ENCODE results near the gene SYNE2.
"Not testable (repeated sequence)": the region's sequence is repeated elsewhere in the genome, so short reads cannot be mapped to it uniquely, and the experiment has no call there.

SYNE2 gene

GRCh38 chr14:64208261-64208660 lies 355.5 kb downstream of the SYNE2 start:
- no peak for DNase-seq (ENCODE audit: low read depth, low spot score)
- no peak overlapping the region for H3K4me3 ChIP-seq (ENCODE audit: low read depth, low read length)
- no peak for TF ChIP-seq CTCF (IDR thresholded peaks at IDR 0.05; ENCODE audit: insufficient read depth, low read length, missing control alignments)
- ChIA-PET CTCF (no interaction called here), POLR2A (no interaction called here)

GRCh38 chr14:64208981-64209380 lies 356.2 kb downstream of the SYNE2 start:
- no peak for TF ChIP-seq CTCF (IDR thresholded peaks at IDR 0.05; ENCODE audit: insufficient read depth, low read length, missing control alignments)
- DNase-seq (ENCODE audit: low read depth, low spot score) = no peak
- ChIA-PET CTCF (interaction anchor here (1.3 kb wide), 1 partner anchor 9 kb away, joined by 3 read pairs; no protein-coding TSS in a partner anchor), POLR2A (no interaction called here)
- H3K4me3 ChIP-seq (ENCODE audit: low read depth, low read length) = no peak overlapping the region

GRCh38 chr14:64209444-64210131 lies 356.8 kb downstream of the SYNE2 start:
- ChIA-PET CTCF (interaction anchor here (1.3 kb wide), 1 partner anchor 8 kb away, joined by 3 read pairs; no protein-coding TSS in a partner anchor), POLR2A (no interaction called here)
- no peak for DNase-seq (ENCODE audit: low read depth, low spot score)
- H3K4me3 ChIP-seq (ENCODE audit: low read depth, low read length) = no peak overlapping the region
- TF ChIP-seq CTCF (IDR thresholded peaks at IDR 0.05; ENCODE audit: insufficient read depth, low read length, missing control alignments) = no peak

DNA sequence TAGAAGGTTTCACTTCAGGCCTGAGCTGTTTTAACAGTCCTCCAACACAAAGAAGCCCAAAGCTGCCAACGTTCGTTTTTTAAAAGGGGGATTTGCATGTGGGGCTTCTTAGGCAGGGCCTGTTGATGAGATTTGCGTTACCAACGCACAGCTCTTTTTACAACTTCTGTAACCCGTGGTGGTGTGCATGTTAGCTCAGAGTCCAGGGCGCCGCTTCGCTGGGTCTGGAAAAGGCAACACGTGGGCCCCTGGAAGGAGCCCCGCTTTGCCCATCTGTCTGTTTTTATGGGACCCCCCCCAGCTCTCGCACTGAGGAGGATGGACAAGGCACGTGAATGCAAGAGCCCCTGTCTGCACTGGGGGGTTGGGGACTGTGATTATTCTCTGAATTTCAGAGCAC lies 357.4 kb downstream of the SYNE2 start:
- POLR2A ChIA-PET = no interaction called here
- no peak for TF ChIP-seq CTCF (IDR thresholded peaks at IDR 0.05; ENCODE audit: insufficient read depth, low read length, missing control alignments)

GRCh38 chr14:64210912-64211311 lies 358.1 kb downstream of the SYNE2 start:
- H3K4me3 ChIP-seq (ENCODE audit: low read depth, low read length); CTCF ChIA-PET; DNase-seq (ENCODE audit: low read depth, low spot score); POLR2A ChIA-PET: not testable (repeated sequence)

More for the DNA sequence above, 357.4 kb downstream of the SYNE2 start:
- no peak for DNase-seq (ENCODE audit: low read depth, low spot score)
- H3K4me3 ChIP-seq (ENCODE audit: low read depth, low read length) = no peak overlapping the region
- CTCF ChIA-PET = interaction anchor here (1.3 kb wide), 1 partner anchor 8 kb away, joined by 3 read pairs; no protein-coding TSS in a partner anchor

- TF ChIP-seq CTCF (IDR thresholded peaks at IDR 0.05; ENCODE audit: insufficient read depth, low read length, missing control alignments) = no peak
- POLR2A ChIA-PET = interaction anchor here (0.6 kb wide), 1 partner anchor 774 kb away, joined by 3 read pairs; the partner anchor contains the start of gene FNTB
Observed at GRCh38 chr14:64212666-64213065, 359.9 kb downstream of the SYNE2 start.

DNA sequence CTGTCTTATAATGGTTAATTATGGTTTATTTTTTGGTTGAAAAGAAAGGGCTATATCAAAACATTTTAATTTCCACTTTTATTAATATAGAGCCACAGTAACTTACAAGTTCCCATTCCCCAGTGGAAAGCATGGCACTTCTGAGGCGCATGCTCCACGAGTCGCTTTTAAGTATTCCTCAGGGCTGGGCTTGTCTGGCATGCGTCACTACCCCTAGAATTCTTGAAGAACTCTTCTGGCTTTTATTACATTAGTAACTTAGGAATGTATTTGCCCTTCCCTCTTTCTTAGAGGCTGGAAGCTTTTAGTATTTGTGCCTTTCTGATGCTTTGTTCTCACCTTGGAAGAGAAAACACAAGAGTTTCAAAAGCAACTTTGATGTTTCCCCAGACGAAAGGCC lies 360.3 kb downstream of the SYNE2 start:
- no peak for TF ChIP-seq CTCF (IDR thresholded peaks at IDR 0.05; ENCODE audit: insufficient read depth, low read length, missing control alignments)
- ChIA-PET POLR2A (interaction anchor here (0.6 kb wide), 1 partner anchor 773 kb away, joined by 3 read pairs; the partner anchor contains the start of gene FNTB), CTCF (no interaction called here)
- no peak for DNase-seq (ENCODE audit: low read depth, low spot score)
- H3K4me3 ChIP-seq (ENCODE audit: low read depth, low read length) = no peak overlapping the region

More at GRCh38 chr14:64212666-64213065, 359.9 kb downstream of the SYNE2 start:
- H3K4me3 ChIP-seq (ENCODE audit: low read depth, low read length) = no peak overlapping the region
- CTCF ChIA-PET = no interaction called here
- no peak for DNase-seq (ENCODE audit: low read depth, low spot score)
